HUDEP-2 (cell line): Measurements from ENCODE around the gene PTPRN2.
"Not testable (repeated sequence)": the region's sequence is repeated elsewhere in the genome, so short reads cannot be mapped to it uniquely, and the experiment has no call there.

Experiments used
- DNase-seq, 76 experiments: peaks; one replicate each; lab custom pipeline; 2025; ENCODE audit not compliant: unreplicated experiment in 76 of 76; lab: John Stamatoyannopoulos, UW

PTPRN2 gene

DNA sequence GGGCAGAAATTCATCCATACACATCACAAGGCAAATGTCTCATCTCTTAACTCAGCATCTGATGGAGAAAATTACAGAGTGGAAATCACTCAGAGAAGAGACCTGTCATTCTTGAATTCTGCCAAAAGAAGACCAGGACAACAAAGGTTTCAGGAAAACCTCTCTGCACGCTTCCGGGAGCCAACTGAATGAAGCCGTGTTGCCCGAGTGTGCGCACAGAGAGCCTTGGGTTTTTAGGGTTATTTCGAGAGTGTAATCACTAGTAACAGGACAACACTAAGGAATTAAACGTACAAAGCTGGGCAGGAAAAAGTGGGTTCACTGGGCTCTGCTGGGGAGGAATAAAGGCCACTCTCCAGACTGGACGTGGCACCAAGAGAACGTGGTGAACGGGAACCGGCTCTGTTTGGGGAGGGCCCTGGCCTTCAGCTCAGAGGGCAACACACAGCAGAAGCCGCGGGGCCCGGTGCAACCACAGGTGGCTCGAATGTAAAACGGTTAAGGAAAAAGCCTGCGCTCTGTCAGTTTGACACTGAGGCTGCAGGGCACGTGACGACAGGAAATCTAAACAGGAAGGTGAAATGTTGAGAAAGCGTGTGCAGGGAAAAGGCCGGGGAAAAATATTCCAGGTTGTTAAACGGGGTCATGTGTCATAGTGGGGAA, 919.3 kb downstream of the PTPRN2 start:
- DNase-seq, result no peak

DNA sequence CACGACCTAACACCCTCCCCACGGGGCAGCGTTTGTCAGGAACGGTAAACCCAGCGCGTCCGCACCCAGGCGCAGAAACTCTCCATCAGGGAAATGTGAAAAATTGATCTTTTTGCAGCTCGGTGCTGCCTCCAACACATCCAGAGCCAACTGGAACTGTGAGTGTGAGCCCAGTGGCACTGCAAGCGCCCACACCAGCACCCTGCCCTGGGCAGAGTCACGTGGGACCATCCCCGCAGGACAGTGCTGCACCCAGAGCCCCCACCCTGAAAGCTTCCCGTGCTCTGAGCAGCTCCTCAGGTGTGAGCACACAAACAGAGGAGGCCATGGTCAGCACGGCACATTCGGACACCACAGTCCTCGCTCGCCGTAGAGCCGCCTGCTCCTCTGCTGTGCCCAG, 919.9 kb downstream of the PTPRN2 start:
- no peak for DNase-seq

DNA sequence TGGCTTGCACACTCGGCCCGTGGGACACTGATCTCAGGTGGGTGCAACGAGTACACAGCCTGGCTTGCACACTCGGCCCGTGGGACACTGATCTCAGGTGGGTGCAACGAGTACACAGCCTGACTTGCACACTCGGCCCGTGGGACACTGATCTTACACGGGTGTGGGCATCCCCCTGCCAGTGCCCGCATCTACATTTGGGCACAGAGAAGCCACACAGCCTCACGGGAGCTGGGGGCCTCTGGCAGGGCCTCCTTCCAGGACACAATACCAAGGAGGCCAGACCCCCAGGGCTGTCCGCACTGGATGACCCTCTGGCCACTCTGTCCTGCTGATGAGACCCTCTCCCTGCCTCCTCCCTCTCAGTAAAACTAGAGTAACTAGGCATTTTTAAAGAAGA, 920.4 kb downstream of the PTPRN2 start:
- no peak for DNase-seq

DNA sequence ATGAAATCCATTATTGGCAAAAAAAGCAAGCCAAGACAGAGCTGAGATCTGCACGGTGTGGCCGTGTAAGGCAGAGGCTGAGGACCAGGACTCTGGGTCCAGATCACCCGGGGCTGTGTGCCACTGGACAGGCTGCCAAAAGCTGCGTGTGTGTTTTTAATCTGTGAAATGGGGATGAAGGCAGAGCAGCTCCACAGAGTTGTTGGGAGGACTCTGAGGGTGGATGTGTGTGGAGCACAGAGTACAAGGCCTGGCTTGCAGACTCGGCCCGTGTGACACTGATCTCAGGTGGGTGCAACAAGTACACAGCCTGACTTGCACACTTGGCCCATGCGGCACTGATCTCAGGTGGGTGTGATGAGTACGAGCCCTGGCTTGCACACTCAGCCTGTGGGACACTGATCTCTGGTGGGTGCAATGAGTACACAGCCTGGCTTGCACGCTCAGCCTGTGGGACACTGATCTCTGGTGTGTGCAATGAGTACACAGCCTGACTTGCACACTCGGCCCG, 921.0 kb downstream of the PTPRN2 start:
- no peak for DNase-seq

DNA sequence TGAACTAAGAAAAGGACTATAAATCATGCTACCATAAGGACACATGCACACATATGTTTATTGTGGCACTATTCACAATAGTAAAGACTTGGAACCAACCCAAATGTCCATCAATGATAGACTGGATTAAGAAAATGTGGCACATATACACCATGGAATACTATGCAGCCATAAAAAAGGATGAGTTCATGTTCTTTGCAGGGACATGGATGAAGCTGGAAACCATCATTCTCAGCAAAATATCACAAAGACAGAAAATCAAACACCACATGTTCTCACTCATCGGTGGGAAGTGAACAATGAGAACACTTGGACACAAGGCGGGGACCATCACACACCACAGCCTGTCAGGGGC, 922.0 kb downstream of the PTPRN2 start:
- not testable (repeated sequence) for DNase-seq

DNA sequence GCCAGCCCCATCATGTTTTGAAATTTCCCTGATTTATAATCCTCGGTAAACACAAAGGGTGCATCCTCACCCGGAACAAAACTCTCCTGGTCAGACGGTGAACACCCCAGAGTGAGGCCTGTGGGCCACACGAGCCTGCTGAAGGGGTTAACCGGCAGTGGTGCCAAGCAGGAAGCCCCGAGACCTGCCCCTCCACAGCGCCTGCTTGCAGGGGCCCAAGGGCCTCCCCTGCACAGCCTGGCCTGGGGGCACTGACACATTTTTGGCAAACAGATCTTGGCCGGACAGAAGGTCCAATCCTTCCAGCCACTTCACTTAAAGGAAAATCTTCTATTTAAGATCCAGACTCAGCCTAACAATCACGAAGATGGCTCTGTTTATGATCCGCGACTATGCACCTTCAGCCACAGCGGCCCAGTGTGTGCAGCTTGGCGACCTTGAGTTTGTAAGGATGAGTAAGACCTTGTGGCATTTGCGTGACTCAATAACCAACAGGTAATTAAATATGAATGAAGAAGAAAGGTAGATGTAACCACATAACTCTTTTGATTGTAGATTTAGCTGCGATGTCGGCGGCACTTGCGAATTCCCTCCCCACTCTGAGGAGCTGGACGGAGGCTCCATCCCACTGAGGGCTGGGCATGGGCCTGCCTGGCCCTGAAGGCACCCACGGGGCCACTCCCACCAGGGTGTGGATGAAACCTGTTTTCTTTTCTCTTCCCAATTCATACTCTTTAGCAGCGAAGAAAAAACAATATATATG, 922.6 kb downstream of the PTPRN2 start:
- no peak for DNase-seq

DNA sequence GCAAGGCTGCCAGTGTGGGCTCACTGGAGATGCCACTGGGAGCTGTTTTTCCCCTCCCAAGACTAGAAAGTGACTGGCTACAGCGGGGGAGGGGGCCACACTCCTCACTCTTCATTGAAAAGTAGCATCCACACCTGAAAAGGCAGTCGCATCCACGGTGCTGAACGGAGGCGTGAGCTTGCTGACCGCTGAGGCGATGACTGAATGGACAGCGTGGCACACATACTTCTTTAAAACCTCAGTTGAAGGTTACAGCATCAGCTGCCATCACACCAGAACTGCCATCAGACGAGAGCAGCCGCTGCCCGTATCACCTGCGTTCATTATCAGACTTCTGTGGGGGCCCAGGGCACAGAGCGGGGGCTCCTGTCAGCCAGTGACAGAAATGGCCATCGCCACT, 923.6 kb downstream of the PTPRN2 start:
- no peak for DNase-seq

DNA sequence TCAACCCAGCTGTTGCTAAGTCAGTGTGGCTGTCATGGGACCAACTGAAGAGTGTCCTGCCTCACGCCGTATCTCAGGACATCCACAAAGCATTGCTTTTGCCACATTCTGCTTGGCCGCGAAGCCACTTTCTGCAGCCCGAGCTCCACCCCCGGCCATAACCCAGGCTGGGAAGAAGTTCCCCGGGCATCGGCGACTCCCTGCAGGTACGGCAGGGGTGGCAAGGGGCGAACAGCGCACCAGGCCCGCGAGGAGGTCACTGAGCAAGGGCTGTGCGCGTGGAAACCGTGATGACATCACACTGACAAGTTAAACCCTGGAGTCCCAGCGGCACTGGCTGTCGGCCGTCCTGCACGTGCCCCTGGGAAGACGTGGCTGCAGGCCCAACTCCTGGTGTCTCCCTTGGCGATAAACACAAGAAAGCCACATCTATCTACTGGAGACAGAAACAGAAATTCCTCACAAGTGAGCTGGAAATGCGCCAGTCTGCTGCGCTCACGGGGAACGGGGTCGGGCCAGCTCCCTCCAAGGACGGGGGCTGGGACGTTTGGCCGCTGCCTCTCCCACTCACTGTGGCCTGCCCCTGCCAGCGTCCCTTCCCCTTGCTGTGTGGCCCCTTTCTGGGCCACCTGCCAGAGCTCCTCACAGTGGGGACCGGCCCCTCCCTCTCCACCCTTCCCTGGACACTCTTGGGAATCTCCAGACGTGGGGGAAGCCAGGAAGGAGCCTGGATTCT, 924.5 kb downstream of the PTPRN2 start:
- no peak for DNase-seq

DNA sequence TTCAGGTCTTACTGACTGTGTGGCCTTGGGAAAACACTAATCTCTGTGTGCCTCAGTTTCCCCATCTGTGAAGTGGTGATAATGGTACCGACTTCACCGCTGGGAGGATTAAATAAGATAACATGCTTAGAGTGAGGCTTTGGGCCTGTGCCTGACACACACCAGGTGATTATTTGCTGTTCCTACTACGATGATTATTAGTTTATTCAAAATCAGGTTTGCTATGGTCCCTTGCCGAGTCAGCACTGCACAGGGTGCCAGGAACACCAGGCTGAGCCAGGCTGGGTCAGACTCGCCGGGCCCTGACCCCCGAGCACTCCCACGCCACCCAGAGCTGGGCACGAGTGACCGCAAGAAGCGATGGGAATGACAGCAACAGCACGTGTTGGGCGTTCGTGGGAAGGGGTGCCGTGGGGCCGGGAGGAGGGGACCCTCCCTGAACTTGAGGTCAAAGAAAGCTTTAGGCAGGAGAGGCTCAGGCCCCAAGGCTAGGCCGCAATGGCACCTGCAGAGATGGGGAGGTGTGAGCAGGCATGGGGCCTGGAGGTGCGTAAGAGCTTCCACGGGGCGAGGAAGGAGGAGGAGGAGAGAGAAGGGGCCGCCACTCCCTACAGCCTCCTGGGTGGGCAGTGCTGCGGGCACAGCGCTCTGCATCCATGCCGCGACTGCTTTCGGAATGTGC, 925.4 kb downstream of the PTPRN2 start:
- no peak for DNase-seq

DNA sequence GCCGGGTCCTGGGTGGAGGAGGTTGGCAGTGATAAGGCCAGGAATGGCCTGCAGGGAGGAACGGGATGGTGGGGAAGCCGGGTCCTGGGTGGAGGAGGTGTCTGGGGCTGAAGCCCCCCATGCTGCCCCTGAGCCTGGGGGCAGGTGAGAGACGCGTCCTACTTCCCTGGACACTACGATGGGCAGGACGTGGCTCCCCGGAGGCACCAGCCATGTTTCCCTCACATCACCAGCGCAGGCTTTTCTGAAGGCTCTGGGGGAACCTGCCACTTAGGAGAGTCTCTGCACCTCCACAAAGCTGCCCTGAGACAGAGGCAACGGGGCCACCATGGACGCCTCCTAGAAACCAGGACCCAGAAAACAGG, 926.0 kb downstream of the PTPRN2 start:
- DNase-seq, result no peak

DNA sequence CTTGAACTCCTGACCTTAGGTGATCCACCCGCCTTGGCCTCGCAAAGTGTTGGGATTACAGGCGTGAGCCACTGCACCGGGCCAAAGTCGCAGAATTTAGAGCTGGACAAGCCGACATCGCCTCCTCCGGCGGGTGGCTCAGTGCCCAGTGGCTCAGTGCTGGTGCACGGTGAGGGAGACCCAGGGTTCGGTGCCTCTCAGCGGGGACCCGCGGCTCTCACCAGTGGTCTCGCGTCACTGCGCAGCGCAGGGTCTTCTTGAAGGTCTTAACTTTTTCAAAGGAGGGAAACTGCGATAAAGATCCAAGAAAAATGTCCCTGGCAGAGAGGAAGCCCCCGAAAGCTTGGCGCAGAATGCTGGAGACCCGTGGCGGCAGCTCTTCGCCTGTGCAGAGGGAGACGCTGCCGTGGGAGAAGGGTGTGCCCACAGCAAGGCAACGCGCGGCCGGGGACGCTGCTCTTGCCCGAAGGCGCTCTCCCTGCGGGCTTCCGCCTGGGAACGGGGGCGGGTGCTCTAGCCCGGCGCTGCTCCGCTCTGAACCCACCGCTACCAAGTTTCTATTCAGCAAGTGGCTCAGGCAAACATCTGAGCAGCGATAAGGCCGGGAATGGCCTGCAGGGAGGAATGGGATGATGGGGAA, 926.5 kb downstream of the PTPRN2 start:
- DNase-seq, result no peak

DNA sequence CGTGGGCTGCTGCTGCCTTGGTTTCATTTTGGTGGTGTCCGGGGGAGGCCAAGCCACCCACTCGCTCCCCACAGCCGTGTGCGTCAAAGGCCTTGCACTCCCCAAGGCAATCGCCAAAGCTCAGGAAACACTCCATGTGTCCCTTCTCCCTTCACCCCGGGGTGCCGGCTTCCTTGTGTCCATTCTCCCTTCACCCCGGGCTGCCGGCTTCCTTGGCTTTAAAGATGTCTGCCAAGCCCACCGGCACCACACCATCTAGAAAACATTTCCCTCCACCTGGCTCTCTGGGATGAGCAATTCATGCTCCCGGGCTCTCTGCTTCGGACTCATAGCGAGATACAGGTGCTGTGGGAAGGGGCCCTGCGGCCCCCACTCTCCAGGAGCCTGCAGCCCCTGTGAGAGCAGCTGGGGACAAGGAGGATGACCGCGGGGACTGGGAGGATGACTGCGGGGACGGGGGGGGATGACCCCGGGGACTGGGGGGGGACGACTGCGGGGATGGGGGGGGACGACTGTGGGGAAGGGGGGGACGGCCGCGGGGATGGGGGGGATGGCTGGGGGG, 928.7 kb downstream of the PTPRN2 start:
- no peak for DNase-seq

DNA sequence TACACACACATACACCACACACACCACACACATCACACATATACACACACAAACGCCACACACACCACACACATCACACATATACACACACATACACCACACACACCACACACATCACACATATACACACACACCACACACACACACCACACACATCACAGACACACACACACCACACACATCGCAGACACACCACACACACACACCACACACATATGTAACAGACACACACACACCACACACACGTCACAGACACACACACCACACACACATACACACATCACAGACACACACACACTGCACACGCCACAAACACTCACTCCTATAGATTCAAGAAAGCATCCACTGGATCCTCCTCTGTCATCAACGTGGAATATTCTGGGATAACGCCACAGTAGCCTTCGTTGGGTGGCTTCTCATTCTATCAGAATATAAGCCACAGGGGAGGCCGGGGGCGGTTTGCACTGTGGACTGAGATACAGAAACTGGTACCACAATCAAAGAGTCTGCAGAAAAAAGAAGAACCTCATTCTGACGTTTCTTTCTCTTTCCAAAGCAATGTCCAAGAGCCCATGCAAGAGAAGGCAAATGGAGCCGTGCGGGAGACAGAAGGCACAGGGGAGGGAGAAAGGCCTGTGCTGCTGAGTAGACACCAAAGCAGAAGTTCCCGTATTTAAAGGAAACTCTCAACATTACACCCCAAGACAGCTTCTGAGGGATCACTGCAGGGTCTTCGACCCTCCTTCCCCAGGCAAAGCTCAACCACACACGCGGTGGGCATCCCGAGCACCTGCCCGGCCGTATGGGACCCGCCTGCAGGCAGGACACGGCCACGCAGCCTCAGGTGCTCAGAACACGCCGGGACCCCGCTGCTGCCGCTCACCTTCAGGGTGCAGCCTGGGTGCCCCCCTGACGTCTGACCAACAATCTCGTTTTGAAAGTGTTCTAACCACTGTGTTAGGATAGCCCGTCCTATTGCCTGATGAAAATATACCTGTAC, 929.6 kb downstream of the PTPRN2 start:
- DNase-seq, result no peak

DNA sequence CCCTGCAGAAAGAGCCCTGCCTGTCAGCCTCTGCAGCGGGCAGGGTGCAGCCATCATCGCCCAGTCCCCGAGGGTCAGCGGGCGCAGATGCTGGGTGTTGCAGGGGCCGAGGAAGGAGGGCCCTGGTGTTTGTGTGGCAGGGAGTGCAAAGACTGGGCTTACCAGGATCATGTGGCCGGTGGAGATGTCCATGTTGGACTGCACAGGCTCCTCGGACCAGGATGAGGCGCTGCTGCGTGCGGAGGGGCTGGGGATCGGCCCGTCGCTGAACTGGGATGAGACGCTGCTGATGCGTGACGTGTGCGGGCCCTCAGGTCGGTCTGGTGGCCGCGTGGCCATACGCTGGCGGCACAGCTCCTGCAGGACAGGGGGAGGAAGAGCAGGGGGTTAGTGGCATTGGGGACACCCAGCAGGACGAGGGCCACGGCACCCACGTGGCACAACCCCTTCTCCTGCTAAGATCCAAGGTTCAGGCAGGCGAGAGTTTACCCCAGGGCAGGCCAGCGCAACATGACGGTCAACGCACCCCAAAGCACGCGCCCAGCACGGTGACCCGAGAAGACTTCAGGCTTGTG, 931.3 kb downstream of the PTPRN2 start:
- no peak for DNase-seq

DNA sequence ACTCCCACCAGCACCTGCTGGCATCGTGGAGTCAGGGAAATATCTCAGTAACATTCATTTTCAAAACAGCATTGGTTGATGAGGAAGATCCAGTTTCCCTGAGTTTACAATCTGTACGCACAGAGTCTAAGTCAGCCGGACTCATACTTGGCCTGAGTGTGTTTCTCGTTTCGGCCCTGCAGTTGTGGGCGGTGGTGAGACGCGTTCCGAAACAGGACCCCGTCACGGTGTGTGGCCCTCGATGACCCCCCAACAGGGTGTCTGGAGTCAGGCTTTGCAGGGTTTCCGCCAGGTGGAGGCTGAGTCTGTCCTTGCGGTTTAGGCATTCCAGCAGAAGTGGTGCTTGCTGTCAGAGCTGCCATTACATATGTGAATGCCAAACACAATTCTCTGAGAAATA, 933.3 kb downstream of the PTPRN2 start:
- no peak for DNase-seq

DNA sequence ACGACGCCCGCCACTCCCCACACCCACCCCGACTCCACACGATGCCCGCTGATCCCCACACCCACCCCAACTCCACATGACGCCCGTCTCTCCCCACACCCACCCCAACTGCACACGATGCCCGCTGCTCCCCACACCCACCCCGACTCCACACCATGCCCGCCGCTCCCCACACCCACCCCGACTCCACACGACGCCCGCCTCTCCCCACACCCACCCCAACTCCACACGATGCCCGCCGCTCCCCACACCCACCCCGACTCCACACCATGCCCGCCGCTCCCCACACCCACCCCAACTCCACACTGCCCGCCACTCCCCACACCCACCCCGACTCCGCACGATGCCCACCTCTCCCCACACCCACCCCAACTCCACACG, 933.8 kb downstream of the PTPRN2 start:
- DNase-seq, result no peak

DNA sequence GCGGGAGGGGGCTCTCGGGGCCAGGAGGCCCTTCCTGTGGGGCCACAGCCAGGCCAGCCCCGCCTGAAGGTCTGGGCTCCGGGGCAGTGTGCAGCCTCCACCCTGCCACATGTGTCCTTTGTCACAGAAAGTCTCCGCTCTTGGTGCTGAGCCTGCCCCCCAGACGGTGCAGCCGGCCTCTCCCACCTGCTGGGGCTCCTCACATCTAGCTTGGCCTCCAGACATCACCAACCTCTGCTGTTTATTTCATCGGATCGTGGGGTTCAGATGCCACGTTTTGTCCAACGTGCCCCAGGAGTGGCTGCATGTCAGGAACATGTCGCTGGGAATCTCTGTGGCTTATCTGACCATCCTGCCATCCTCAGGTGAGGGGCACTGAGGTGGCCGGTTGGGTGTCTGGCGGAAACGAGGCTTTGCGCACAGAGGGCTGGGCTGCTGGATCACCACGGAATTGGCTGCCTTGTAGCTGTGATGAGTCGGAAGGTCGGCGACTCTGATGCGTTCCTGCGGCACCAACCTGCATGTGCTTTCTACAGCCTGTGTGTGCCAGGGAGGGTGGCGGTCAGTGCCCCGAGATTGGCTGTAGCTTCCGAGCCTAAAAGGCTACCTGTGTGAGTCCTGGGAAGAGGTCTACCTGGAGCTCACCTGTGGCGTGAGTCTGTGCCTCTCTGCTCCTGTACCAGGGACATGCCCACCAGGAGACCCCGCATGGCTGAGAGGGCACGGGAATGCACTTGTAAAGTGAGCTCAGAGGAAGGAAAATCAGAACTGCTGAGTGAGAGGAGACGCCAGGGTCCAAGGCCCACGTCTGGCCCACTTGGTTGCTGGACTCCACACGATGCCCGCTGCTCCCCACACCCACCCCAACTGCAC, 934.4 kb downstream of the PTPRN2 start:
- no peak for DNase-seq
